ENCODE data around the gene LRRC45.

The LRRC45 gene

GRCh38 chr17:82065638-82066303 lies 42.7 kb downstream of the LRRC45 start, which contains the start of gene DUS1L:
Gene DUS1L, minus strand, starts transcription at chr17:82065804. Its CDS starts 745 bp downstream, at chr17:82065059.
- peak; percentile 79 for DNase-seq

- no peak for DNase-seq
Measured at GRCh38 chr17:82070611-82071010, 47.5 kb downstream of the LRRC45 start.

GRCh38 chr17:82072827-82073226 lies 49.7 kb downstream of the LRRC45 start:
- no peak for DNase-seq

GRCh38 chr17:82073446-82073845 lies 50.3 kb downstream of the LRRC45 start:
- DNase-seq: no peak

- DNase-seq: no peak
Measured at GRCh38 chr17:82076018-82076784, 53.1 kb downstream of the LRRC45 start.

GRCh38 chr17:82076785-82077591 lies 53.9 kb downstream of the LRRC45 start:
- no peak for DNase-seq

GRCh38 chr17:82077617-82078358 lies 54.7 kb downstream of the LRRC45 start:
- no peak for DNase-seq

GRCh38 chr17:82078433-82078832 lies 55.3 kb downstream of the LRRC45 start:
- DNase-seq: no peak

- no peak for DNase-seq
Measured at GRCh38 chr17:82079001-82079677, 56.0 kb downstream of the LRRC45 start.

GRCh38 chr17:82080048-82080788 lies 57.1 kb downstream of the LRRC45 start:
- DNase-seq: no peak

All from activated CD4-positive, alpha-beta T cell treated with anti-CD3 and anti-CD28 coated beads, Interleukin-10, Interleukin-2, amounts not matched to agents 100 ng/mL and 50 ng/mL, durations not matched to agents 16 hours and 8 hours (primary cell).